GM18508 (cell line): ENCODE results near the gene NLRP6.
"Not testable (repeated sequence)": the region's sequence is repeated elsewhere in the genome, so short reads cannot be mapped to it uniquely, and the experiment has no call there.

ENCODE experiments used
- ATAC-seq: cut with Tn5 transposase; IDR thresholded peaks from one replicate; pipeline ENCODE4 v1.9.1; 2021; ENCODE audit warnings: moderate number of reproducible peaks; ENCODE audit not compliant: insufficient read depth, unreplicated experiment

The NLRP6 gene

DNA sequence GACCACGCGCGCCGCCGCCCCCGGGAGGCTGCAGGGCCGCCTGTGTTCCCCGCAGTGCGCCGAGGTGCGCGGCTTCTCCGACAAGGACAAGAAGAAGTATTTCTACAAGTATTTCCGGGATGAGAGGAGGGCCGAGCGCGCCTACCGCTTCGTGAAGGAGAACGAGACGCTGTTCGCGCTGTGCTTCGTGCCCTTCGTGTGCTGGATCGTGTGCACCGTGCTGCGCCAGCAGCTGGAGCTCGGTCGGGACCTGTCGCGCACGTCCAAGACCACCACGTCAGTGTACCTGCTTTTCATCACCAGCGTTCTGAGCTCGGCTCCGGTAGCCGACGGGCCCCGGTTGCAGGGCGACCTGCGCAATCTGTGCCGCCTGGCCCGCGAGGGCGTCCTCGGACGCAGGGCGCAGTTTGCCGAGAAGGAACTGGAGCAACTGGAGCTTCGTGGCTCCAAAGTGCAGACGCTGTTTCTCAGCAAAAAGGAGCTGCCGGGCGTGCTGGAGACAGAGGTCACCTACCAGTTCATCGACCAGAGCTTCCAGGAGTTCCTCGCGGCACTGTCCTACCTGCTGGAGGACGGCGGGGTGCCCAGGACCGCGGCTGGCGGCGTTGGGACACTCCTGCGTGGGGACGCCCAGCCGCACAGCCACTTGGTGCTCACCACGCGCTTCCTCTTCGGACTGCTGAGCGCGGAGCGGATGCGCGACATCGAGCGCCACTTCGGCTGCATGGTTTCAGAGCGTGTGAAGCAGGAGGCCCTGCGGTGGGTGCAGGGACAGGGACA, 2.7 kb downstream of the NLRP6 start:
- no peak for ATAC-seq

DNA sequence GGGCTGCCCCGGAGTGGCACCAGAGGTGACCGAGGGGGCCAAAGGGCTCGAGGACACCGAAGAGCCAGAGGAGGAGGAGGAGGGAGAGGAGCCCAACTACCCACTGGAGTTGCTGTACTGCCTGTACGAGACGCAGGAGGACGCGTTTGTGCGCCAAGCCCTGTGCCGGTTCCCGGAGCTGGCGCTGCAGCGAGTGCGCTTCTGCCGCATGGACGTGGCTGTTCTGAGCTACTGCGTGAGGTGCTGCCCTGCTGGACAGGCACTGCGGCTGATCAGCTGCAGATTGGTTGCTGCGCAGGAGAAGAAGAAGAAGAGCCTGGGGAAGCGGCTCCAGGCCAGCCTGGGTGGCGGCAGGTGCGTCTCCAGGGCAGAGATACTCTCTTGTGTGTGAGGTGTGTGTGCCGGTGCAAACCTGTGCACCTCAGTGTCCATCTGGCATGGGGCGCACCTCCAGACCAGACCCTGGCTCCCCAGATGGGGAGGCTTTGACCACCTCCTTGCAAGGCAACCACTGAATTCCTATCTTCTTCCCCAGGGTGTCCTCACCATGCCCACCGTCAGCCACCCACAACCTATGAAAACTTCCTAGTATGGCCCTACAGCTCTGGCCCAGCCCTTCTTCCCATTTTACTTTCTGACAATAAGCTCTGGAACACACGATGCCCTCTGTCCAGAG, 3.4 kb downstream of the NLRP6 start:
- no peak for ATAC-seq

DNA sequence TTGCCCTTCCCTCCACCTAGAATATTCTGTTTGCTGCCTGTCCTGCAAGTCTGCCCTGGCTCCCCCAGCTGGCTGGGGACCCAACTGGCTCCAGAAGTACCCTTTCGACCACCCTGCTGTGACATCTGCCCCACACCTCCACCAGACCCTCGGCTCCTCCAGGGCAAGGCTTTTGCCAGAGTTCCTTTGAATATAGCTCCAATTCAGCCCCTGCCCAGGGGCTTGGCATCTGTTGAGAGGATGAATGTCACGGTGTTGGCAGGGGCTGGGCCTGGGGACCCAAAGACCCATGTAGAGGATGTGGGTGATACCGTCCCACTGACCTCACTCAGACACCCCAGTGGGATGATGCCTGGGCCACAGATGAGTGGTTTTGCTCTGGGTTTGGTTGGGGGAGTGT, 4.0 kb downstream of the NLRP6 start:
- ATAC-seq, result no peak

DNA sequence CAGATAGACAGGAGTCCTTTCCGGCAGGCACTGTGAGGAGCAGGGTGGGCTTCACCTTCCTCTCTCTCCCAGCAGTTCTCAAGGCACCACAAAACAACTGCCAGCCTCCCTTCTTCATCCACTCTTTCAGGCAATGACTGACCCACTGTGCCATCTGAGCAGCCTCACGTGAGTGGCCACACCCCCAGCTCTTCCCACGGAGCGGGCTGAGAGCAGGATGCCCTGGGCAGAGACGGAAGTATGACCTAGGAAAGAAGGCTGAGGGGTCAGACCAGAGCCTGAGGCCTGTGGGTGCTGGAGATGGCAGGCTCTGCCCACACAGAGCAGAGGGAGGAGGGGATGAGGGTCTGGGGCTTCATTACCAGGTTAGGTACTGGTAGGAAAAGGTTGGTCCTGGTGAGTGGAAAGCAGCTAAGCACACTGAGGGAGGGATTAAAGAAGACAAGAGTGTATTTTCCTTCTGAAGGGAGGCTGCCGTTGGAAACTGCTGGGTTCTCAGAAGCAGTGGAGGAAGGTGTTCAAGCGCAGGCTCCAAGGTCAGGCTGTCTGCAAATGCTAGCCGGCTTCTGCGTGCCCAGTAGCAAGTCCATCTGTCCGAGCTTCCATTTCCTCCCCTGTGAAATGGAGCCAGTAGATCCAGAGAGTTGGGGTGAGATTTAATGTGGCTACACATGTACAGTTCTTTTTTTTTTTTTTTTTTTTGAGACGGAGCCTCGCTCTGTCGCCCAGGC, 4.6 kb downstream of the NLRP6 start:
- ATAC-seq, result no peak

DNA sequence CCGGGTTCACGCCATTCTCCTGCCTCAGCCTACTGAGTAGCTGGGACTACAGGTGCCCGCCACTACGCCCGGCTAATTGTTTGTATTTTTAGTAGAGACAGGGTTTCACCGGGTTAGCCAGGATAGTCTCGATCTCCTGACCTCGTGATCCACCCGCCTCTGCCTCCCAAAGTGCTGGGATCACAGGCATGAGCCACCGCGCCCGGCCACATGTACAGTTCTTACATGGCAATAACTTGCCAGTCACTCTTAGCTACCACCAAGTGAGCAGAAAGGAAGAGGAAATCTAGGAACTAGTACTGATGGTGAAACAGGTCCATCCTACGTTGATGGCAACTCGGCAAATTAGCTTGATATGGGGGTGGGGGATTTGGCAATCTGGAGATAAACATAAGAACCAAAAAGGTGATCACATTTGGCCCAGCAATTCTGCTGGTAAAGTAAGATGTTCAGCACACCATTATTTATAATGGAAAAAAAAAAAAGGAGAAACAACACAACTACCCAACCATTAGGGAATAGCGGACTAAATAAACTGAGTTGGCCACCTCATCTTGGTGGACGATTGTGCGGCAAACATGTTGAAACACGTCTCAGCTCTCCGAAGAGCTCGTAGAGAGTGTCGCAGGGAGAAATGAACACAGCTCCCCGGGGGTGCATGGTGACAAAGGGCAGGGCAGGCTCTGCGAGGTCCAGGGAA, 5.3 kb downstream of the NLRP6 start:
- no peak for ATAC-seq

DNA sequence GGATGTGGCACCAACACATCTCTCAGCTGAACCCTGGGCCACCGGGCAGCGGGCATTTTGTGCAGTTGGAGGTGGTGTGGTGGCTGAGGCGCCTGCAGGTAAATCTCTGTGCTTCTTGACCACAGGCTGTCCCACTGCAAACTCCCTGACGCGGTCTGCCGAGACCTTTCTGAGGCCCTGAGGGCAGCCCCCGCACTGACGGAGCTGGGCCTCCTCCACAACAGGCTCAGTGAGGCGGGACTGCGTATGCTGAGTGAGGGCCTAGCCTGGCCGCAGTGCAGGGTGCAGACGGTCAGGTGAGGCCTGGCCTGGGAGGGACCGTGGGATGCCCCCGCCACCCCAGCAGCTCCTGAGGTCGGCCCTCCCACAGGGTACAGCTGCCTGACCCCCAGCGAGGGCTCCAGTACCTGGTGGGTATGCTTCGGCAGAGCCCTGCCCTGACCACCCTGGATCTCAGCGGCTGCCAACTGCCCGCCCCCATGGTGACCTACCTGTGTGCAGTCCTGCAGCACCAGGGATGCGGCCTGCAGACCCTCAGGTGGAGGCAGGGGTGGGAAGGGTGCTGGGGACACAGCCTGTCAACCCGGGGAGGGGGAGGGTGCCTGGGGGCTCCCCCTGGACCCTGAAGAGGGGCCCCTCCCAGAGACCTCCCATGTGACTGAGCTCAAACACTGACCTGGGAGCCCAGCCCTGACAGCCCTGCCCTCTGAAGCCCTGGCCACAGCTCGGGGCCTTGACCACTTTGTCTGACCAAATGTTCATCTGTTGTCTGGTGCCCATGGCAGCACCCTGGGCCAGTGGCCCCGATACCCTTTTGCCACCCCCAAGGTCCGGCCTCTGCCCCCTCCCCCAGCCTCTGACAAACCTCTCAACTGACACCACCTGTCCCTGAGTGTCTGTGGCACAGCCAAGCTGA, 6.2 kb downstream of the NLRP6 start:
- ATAC-seq, result no peak

DNA sequence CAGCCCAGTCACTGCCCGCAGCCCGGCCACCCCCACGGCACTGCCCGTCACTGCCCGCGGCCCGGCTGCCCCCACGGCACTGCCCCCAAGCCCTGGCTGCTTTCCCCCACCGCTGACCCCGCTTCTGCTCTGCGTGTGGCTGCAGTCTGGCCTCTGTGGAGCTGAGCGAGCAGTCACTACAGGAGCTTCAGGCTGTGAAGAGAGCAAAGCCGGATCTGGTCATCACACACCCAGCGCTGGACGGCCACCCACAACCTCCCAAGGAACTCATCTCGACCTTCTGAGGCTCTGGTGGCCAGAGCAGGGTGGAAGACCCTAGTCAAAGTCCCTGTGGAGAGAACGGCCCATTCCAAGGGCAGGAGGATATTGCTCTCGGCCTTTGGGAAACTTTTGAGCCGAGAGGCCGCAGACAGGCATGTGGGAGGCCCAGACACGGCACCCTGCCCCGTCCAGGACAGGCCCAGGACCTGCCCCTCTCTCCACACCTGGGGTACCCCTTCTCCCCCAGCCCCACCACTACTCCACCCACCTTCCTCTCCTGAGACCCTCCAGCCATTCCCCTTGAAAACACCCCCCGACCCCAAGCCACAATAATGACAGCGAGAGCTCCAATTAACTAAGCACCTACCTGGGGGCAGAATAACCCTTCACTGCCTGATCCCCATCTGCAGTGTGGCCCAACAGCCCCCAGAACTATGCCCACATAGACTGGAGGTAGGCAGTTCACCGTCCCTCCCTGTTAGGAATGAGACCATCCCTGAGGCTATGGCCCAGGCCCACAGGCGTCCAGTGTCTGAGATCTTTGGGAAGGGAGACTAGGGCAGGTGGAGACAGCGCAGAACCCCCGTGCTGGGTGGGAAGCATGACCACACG, 7.0 kb downstream of the NLRP6 start:
- no peak for ATAC-seq

DNA sequence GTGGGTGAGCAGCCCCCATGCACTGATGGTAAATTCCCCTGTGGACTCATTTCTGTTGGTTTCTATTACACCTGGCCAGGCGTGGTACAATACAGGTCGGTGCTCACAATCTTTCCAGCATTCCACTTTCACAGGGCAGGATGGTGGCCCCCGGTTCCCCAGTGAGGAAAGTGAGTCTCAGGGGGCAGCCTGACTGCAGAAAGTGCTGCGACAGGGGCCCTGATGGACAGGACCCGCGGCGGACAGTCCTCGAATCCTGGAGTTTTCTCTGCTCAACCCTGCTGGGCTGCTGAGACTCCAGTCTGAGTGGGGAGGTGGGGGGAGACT, 7.7 kb downstream of the NLRP6 start:
- ATAC-seq, result no peak

DNA sequence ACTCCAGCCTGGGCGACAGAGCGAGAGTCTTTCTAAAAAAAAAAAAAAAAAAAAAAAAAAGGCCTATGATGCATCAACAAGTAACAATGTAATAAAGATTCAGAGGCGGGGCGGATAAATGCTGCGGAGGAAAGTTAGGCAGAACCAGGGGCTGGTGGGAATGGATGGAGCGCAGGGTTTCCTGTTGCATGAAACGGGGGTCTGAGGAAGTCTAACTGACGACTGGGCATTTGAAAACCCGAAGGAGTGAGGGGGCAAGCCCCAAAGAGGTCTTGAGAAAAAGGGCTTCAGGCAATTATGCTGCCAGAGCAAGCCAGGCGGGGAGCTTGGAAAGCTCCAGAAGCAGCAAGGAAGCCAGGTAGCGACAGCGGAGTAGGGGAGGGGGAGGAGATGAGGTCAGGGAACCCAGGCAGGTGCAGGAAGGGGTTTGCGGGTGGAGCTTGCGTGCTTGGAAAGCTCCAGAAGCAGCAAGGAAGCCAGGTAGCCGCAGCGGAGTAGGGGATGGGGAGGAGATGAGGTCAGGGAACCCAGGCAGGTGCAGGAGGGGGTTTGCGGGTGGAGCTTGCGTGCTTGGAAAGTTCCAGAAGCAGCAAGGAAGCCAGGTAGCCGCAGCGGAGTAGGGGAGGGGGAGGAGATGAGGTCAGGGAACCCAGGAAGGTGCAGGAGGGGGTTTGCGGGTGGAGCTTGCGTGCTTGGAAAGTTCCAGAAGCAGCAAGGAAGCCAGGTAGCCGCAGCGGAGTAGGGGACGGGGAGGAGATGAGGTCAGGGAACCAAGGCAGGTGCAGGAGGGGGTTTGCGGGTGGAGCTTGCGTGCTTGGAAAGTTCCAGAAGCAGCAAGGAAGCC, 9.0 kb downstream of the NLRP6 start:
- ATAC-seq, result not testable (repeated sequence)

DNA sequence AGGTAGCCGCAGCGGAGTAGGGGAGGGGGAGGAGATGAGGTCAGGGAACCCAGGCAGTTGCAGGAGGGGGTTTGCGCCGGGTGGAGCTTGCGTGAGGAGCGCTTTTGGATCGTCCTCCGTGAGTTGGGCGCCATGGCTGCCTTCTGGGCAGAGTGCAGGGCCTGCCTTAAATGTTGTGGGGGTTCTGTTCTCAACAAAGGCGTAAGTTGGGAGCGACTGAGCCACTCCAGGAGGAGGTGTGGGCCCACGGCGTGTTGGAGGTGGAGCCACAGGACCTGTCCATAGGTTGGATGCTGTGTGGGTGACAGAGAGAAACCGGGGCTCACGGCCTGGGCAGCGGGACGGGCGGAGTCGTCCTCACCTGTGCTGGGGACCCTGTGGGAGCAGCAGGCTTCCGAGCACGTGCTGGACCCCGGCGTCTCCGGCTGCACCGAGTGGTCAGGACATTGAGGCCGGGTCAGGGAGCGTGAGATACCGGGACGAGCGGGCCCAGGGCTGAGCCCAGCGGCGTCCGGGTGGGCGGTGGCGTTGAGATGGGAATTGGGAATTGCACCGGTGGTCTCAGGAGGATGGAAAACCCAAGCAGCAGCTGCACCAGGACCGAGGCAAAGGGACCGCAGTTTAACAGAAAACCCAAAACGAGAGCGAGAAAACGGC, 9.7 kb downstream of the NLRP6 start:
- no peak for ATAC-seq

DNA sequence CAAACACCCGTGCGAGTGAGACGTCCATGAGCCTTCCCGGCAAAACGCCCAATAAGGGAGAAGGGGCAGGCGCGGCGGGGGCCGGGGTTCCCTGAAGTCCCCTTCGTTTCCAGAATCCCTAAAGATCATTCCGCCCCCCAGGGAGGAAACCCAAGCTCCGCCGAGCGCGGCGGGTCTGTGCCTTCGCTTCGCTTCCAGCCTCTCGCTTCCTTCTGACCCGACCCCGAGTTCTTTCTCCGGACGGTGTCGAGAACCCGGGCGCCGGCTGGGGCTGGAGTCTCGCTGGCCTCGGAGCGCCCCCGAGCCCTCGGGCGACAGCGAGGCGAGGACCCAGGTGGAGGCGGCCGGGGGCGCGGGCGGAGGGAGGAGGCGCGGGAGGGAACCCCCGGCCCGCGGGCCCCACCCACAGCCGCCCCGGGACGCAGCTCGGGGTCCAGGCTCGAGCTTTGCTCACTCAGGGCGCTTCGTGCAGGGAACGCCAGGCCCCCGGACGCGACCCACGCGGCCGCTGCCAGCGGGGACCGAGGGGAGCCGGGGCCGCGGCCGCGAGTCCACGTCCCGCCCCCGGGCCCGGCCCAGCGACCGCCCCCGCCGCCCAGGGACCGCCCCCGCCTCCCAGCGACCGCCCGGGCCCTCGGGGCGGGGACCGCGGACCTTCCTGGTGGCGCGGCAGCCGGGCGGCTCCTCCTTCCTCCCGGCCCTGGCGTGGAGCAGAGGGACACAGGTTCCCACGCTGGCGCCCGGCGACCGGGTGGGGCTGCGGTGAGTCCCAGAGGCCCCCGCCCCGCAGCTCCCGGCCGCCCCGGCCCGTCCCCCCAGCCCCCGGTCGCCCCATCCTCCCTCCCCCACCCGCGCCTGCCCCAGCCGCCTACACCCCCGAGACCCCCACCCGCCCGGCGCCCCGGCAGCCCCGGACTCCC, 10.5 kb downstream of the NLRP6 start, which contains the start of gene PGGHG:
TSS of gene PGGHG (plus strand) at position 649 of the 920 bp plus-strand sequence. CDS start 691 bp downstream, outside the sequence.
- ATAC-seq, result no peak

DNA sequence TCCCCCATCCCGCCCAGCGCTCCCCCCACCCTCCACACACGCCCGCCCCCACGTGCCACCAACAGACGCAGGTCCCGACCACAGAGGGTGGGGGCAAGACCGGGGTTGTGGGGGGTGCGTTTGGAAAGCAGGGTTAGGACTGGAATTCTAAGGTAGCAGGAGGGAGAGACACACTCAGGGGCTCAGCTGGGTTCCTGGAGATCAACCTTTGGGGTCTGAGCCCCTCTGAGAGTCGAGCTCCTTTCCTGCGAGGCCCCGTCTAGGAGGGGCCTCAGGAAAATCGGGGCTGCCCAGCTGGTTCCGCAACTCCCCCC, 11.1 kb downstream of the NLRP6 start:
- no peak for ATAC-seq

DNA sequence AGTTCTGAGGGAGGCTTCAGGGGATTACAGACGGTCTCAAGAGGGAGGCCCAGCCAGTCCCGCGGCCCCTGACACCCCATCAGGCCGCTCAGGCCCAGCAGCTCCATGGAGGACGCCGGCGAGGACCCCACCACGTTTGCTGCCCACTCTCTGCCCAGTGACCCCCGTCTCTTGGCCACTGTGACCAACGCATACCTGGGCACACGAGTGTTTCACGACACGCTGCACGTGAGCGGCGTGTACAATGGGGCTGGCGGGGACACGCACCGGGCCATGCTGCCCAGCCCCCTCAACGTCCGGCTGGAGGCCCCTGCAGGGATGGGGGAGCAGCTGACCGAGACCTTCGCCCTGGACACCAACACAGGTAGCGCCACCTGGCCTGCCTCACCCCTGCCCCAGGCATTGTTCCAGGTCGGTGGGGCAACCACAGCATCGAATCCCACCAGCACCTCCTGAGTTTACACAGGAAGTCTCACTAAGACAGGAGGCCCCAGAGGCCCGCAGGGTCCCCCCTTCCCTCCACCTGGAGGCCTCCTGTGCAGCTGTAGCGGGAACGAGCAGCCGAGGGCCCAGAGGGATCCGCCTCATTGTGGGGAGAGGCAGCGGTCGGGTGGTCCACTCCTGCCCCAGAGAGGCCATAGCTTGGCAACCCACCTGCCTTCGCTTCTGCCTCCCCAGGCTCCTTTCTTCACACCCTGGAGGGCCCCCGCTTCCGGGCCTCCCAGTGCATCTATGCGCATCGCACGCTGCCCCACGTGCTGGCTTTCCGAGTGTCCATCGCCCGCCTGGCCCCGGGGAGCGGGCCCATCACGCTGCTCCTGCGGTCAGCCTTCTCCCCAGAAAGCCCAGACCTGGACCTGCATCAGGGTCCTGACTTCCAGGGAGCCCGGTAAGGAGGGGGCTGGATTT, 11.8 kb downstream of the NLRP6 start:
- no peak for ATAC-seq

DNA sequence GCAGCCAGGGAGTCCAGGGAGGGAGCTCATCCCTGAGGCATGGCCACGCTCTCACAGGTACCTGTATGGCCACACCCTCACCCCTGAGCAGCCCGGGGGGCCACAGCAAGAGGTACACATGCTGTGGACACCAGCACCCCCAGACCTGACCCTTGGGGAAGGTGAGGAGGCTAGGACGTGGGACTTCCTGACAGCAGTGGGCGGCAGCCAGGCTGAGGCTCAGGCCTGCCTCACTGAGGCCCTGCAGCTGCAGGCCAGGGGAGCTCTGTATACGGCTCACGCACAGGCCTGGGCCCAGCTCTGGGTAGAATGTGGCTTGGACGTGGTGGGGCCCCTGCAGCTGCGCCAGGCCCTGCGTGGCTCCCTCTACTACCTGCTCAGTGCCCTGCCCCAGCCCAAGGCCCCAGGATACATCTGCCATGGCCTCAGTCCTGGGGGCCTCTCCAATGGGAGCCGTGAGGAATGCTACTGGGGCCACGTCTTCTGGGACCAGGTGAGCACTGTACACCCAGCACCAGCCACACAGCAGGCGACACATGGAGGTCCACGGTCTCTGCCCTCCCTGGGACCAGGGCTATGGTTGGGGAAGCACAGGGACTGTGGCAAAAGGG, 12.5 kb downstream of the NLRP6 start:
- no peak for ATAC-seq
